RWPE2 (cell line): ENCODE results near the gene CHD9.
"Not testable (repeated sequence)": the region's sequence is repeated elsewhere in the genome, so short reads cannot be mapped to it uniquely, and the experiment has no call there.

Experiments
- ATAC-seq: fragments of 200-7000 bp; cut with Tn5 transposase; 3 replicates; pipeline ENCODE4 v1.9.1; 2021; ENCODE audit warnings: low read depth
- DNase-seq: peaks from one replicate; pipeline ENCODE4 v3.0.0-alpha.2; 2020; ENCODE audit warnings: low spot score
- H3K27ac ChIP-seq: fragments of 450-650 bp; 2 replicates; pipeline ENCODE4 v1.5.1; 2017; ENCODE audit warnings: mild to moderate bottlenecking; ENCODE audit not compliant: poor library complexity, severe bottlenecking
- H3K27me3 ChIP-seq: fragments of 250-450 bp; sonication (Bioruptor Pico); 2 replicates; pipeline ENCODE4 v1.5.1; 2021; ENCODE audit warnings: mild to moderate bottlenecking, moderate library complexity; ENCODE audit not compliant: insufficient read depth, poor library complexity, severe bottlenecking
- H3K36me3 ChIP-seq: fragments of 250-450 bp; sonication (Bioruptor Pico); 2 replicates; pipeline ENCODE4 v1.5.1; 2020; ENCODE audit warnings: low read depth, mild to moderate bottlenecking, moderate library complexity
- H3K4me1 ChIP-seq: fragments of 250-450 bp; sonication (Bioruptor Pico); 2 replicates; pipeline ENCODE4 v1.5.1; 2021; ENCODE audit warnings: mild to moderate bottlenecking, moderate library complexity; ENCODE audit not compliant: insufficient read depth, poor library complexity, severe bottlenecking
- H3K4me3 ChIP-seq: fragments of 250-450 bp; sonication (Bioruptor Pico); 2 replicates; pipeline ENCODE4 v1.5.1; 2021; ENCODE audit warnings: mild to moderate bottlenecking, moderate library complexity; ENCODE audit not compliant: severe bottlenecking
- H3K9me3 ChIP-seq: fragments of 250-450 bp; sonication (Bioruptor Pico); 2 replicates; pipeline ENCODE4 v1.5.1; 2021; ENCODE audit warnings: mild to moderate bottlenecking, moderate library complexity; ENCODE audit not compliant: severe bottlenecking
- TF ChIP-seq, protein P1 (sequence below): fragments of 450-650 bp; IDR thresholded peaks from one replicate; pipeline ENCODE4 v1.5.1; 2017; ENCODE audit warnings: mild to moderate bottlenecking, moderate library complexity; ENCODE audit not compliant: poor library complexity, severe bottlenecking

Gene CHD9

DNA sequence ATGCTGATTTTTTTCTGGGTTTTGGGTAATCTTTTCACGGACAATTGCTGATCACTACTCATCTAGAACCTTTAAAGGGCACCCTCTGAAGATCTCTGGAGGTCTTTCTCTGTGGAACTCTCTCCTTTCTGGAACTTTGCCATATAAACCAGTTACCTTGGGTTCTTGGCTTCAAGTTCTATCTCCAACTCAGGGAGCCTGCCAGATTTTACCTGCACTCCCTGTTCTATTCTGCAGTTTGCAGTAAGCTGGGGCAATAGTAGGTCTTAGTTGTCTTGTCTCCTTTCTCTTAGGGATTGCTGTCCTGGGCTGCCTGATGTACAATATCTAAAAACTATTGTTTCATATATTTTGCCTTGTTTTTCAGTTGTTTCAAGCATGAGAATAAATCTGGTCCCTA is 120.3 kb downstream of the CHD9 start:
- ATAC-seq (no peak), DNase-seq (no peak)
- H3K4me1 ChIP-seq, result peaks cover 5% of the 10 kb centered on the region
- H3K9me3 ChIP-seq, result no peaks in the 10 kb centered on the region
- no peaks in the 10 kb centered on the region for H3K27me3 ChIP-seq
- no peak overlapping the region for H3K4me3 ChIP-seq
- H3K36me3 ChIP-seq, result peaks cover 28% of the 10 kb centered on the region
- H3K27ac ChIP-seq, result no peak overlapping the region
- TF ChIP-seq, protein P1, sequence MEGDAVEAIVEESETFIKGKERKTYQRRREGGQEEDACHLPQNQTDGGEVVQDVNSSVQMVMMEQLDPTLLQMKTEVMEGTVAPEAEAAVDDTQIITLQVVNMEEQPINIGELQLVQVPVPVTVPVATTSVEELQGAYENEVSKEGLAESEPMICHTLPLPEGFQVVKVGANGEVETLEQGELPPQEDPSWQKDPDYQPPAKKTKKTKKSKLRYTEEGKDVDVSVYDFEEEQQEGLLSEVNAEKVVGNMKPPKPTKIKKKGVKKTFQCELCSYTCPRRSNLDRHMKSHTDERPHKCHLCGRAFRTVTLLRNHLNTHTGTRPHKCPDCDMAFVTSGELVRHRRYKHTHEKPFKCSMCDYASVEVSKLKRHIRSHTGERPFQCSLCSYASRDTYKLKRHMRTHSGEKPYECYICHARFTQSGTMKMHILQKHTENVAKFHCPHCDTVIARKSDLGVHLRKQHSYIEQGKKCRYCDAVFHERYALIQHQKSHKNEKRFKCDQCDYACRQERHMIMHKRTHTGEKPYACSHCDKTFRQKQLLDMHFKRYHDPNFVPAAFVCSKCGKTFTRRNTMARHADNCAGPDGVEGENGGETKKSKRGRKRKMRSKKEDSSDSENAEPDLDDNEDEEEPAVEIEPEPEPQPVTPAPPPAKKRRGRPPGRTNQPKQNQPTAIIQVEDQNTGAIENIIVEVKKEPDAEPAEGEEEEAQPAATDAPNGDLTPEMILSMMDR, result no peak

DNA sequence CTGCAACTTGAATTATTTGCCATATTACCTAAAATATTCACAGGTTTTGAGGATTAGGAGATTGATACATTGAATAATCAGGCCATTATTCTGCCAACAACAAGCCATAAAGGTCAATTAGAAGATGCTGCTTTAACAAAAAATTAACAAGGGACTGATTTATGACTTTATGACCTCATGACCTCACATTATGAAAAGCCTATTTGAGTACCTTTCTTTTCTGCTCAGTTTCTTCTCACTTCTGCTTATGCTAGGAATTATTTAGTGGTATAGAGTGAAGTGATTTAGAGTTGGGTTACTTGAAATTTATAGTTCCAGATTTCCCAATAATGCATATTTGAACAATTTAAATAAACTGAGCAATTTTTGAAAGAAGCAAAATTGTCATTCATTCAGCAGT is 121.6 kb downstream of the CHD9 start:
- ATAC-seq (no peak), DNase-seq (no peak)
- TF ChIP-seq, protein P1, result no peak
- H3K36me3 ChIP-seq, result peaks cover 34% of the 10 kb centered on the region
- no peaks in the 10 kb centered on the region for H3K27me3 ChIP-seq
- H3K4me3 ChIP-seq, result no peak overlapping the region
- H3K27ac ChIP-seq, result no peak overlapping the region
- no peaks in the 10 kb centered on the region for H3K9me3 ChIP-seq
- peaks cover 2% of the 10 kb centered on the region for H3K4me1 ChIP-seq

GRCh38 chr16:53183442-53183841 is 128.7 kb downstream of the CHD9 start:
- Histone ChIP-seq H3K4me3 (no peak overlapping the region), H3K27ac (no peak overlapping the region), H3K27me3 (no peaks in the 10 kb centered on the region), H3K4me1 (peaks cover 5% of the 10 kb centered on the region), H3K36me3 (peaks cover 36% of the 10 kb centered on the region), H3K9me3 (peaks cover 3% of the 10 kb centered on the region)
- TF ChIP-seq, protein P1, result no peak
- no peak for ATAC-seq
- no peak for DNase-seq

- H3K4me3 ChIP-seq, ATAC-seq, H3K27me3 ChIP-seq, H3K9me3 ChIP-seq, DNase-seq, H3K4me1 ChIP-seq, H3K27ac ChIP-seq: not testable (repeated sequence)
- peaks cover 37% of the 10 kb centered on the region for H3K36me3 ChIP-seq
Observed at GRCh38 chr16:53185741-53186140, 130.9 kb downstream of the CHD9 start.

DNA sequence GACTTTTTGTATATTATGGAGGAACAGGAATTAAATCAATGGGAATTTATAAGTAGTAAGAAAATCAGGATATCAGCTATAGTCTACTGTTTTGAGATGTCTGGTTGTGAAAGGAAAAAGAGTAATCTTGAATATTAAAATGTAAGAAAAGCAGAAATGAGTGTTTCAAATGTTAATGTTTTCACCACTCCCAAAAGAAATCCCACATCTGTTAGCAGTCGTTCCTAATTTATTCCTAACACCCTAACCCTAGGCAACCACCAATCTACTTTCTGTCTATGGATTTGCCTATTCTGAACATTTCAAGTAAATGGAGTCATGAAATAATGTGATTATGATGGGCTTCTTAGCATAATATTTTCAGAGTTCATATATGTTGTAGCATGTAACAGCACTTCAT is 133.0 kb downstream of the CHD9 start:
- H3K36me3 ChIP-seq, result peaks cover 30% of the 10 kb centered on the region
- H3K27ac ChIP-seq, result no peak overlapping the region
- TF ChIP-seq, protein P1, result no peak
- no peak for DNase-seq
- no peak overlapping the region for H3K4me3 ChIP-seq
- ATAC-seq, result no peak
- peaks cover 1% of the 10 kb centered on the region for H3K4me1 ChIP-seq
- peaks cover 3% of the 10 kb centered on the region for H3K9me3 ChIP-seq
- H3K27me3 ChIP-seq, result no peaks in the 10 kb centered on the region

GRCh38 chr16:53191413-53191812 is 136.6 kb downstream of the CHD9 start:
- ATAC-seq (no peak), DNase-seq (no peak)
- peaks cover 9% of the 10 kb centered on the region; the same call in 1 of the 2 replicates for H3K36me3 ChIP-seq
- H3K27ac ChIP-seq, result no peak overlapping the region
- peaks cover 3% of the 10 kb centered on the region for H3K9me3 ChIP-seq
- TF ChIP-seq, protein P1, result no peak
- no peaks in the 10 kb centered on the region for H3K27me3 ChIP-seq
- no peaks in the 10 kb centered on the region for H3K4me1 ChIP-seq
- no peak overlapping the region for H3K4me3 ChIP-seq
